ENCODE measurements around the gene MUS81. TPM values are rescaled to one million over a fixed set of nuclear protein-coding genes. Genes with fewer than 3 reads are reported as not detected.
A peak's percentile ranks its signal among the peaks of the same experiment; 100 is the strongest.

The MUS81 gene
- total and polyA plus RNA-seq, 9 of the 15 experiments (the other 6 are each of a cell fraction or from before 2014, with no cell fraction given), result 13.4 to 118 (median 53.7) TPM

DNA sequence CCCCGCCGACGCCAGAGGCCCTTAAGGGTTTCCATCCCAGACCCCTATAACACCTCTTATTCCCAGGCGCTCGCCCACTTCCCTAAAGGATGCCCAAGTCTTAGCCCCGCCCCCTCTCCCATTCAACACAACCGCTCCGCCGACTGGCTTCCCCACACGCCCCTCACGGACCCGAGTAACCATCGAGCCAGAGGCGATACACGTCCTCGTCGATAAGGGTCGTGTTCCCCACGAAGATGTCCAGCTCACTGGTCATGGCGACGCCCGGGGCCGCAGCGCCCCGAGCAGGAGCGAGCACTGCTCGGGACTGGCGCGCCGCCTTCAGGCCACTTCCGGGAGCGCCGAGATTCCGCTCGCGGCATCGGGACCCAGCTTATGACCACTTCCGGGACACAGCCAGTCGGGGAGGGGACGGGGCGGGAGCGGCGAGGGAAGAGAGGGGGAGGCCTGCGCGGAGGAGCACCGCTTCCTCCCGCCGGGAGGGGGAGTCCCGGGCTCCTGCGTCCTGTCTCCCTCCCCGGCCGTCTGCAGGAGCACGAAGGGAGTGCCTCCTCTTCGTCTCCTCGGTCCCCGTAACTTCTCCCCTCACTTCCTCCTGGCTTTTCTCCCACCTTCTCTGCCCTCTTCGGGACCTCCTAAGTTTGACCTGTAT is 28.1 kb downstream of the MUS81 start, which contains the start of gene FIBP (continued):
- TF ChIP-seq, protein P1, sequence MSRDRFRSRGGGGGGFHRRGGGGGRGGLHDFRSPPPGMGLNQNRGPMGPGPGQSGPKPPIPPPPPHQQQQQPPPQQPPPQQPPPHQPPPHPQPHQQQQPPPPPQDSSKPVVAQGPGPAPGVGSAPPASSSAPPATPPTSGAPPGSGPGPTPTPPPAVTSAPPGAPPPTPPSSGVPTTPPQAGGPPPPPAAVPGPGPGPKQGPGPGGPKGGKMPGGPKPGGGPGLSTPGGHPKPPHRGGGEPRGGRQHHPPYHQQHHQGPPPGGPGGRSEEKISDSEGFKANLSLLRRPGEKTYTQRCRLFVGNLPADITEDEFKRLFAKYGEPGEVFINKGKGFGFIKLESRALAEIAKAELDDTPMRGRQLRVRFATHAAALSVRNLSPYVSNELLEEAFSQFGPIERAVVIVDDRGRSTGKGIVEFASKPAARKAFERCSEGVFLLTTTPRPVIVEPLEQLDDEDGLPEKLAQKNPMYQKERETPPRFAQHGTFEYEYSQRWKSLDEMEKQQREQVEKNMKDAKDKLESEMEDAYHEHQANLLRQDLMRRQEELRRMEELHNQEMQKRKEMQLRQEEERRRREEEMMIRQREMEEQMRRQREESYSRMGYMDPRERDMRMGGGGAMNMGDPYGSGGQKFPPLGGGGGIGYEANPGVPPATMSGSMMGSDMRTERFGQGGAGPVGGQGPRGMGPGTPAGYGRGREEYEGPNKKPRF (IDR thresholded peaks at IDR 0.05; ENCODE audit: low read depth, low read length), result no peak
- TF ChIP-seq MCM5 (IDR thresholded peaks at IDR 0.05; ENCODE audit: low read depth) (no peak), CGGBP1 (CRISPR knock-in tag; IDR thresholded peaks at IDR 0.05) (no peak; the same call in 1 of the 2 replicates), RUNX1 (IDR thresholded peaks at IDR 0.05; ENCODE audit: low read depth) (no peak), SIN3A (IDR thresholded peaks at IDR 0.05; ENCODE audit: borderline replicate concordance in 2 of 2, control insufficient read depth in 1 of 2, low read depth in 2 of 2, low read length in 2 of 2) (peak; percentile 62 to 85; a peak in 2 of 4 replicates), NFIX (CRISPR knock-in tag; IDR thresholded peaks at IDR 0.05; ENCODE audit: low read depth) (no peak), ESRRA (IDR thresholded peaks at IDR 0.05; ENCODE audit: borderline replicate concordance, low read depth) (peak; percentile 78; the same call in 1 of the 2 replicates), NFE2L1 (tag; IDR thresholded peaks at IDR 0.05; ENCODE audit: borderline replicate concordance, low read depth) (no peak), NCOA2 (IDR thresholded peaks at IDR 0.05; ENCODE audit: partially characterized antibody in 2 of 2) (no peak), HMBOX1 (IDR thresholded peaks at IDR 0.05) (no peak), ZBTB12 (CRISPR knock-in tag; IDR thresholded peaks at IDR 0.05) (peak; percentile 80)
- TF ChIP-seq, protein P2, sequence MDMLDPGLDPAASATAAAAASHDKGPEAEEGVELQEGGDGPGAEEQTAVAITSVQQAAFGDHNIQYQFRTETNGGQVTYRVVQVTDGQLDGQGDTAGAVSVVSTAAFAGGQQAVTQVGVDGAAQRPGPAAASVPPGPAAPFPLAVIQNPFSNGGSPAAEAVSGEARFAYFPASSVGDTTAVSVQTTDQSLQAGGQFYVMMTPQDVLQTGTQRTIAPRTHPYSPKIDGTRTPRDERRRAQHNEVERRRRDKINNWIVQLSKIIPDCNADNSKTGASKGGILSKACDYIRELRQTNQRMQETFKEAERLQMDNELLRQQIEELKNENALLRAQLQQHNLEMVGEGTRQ (CRISPR knock-in tag; IDR thresholded peaks at IDR 0.05), result no peak
- TF ChIP-seq, protein P3, sequence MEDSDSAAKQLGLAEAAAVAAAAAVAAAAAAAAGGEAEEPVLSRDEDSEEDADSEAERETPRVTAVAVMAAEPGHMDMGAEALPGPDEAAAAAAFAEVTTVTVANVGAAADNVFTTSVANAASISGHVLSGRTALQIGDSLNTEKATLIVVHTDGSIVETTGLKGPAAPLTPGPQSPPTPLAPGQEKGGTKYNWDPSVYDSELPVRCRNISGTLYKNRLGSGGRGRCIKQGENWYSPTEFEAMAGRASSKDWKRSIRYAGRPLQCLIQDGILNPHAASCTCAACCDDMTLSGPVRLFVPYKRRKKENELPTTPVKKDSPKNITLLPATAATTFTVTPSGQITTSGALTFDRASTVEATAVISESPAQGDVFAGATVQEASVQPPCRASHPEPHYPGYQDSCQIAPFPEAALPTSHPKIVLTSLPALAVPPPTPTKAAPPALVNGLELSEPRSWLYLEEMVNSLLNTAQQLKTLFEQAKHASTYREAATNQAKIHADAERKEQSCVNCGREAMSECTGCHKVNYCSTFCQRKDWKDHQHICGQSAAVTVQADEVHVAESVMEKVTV (CRISPR knock-in tag; IDR thresholded peaks at IDR 0.05), result peak; percentile 51; the same call in 1 of the 2 replicates
- TF ChIP-seq, protein P4, sequence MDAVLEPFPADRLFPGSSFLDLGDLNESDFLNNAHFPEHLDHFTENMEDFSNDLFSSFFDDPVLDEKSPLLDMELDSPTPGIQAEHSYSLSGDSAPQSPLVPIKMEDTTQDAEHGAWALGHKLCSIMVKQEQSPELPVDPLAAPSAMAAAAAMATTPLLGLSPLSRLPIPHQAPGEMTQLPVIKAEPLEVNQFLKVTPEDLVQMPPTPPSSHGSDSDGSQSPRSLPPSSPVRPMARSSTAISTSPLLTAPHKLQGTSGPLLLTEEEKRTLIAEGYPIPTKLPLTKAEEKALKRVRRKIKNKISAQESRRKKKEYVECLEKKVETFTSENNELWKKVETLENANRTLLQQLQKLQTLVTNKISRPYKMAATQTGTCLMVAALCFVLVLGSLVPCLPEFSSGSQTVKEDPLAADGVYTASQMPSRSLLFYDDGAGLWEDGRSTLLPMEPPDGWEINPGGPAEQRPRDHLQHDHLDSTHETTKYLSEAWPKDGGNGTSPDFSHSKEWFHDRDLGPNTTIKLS (IDR thresholded peaks at IDR 0.05; ENCODE audit: borderline replicate concordance, low read depth), result peak; percentile 60
